Effector CD4-positive, alpha-beta T cell (primary cell): ENCODE results near the gene YBX1.
"Not testable (repeated sequence)": the region's sequence is repeated elsewhere in the genome, so short reads cannot be mapped to it uniquely, and the experiment has no call there.

ENCODE experiments used
- DNase-seq: peaks from one replicate; pipeline ENCODE4 v3.0.0-alpha.2; 2020

The YBX1 gene

DNA sequence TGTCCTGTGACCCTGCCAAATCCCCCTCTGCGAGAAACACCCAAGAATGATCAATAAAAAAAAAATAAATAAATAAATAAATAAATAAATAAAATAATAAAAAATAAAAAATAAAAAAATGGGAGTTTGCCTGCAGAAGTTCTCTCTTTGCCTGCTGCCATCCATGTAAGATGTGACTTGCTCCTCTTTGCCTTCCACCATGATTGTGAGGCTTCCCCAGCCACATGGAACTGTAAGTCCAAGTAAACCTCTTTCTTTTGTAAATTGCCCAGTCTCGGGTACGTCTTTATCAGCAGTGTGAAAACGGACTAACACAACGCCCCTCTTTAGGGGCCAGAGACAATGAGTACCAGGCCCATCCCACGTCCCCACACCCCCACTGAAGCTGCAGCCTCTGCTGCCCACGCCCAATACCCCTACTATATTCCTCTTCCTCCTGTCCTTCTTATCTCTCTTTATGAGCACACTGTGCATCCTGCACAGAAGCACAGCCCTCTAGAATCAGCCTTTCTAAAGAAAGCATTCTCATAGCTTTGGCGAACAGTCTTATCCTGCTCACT lies 69.4 kb downstream of the YBX1 start:
- DNase-seq, result not testable (repeated sequence)

- no peak for DNase-seq
Observed at GRCh38 chr1:42752284-42752683, 70.1 kb downstream of the YBX1 start.

DNA sequence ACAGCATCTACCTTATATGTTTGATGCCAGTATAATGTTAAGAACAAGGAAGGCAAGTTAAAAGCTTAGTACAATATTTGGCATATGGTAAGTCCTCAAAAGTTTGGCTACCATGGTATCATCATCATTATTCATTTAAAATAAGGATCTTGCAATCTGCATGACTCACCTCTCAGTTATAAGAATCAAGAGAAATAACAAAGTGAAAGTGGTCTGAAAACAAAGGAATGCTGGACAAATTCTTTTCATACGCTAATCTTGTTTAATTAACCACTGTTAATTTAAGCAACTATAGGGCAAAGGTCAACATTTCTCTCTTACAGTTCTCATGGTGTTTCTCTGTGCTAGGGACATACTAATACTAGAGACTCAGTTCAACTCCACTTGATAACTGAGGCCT lies 70.9 kb downstream of the YBX1 start:
- DNase-seq, result no peak
